ENCODE measurements around the gene DOCK9.

GRCh38 chr13:98942485-98942884 is 35.4 kb downstream of the DOCK9 start:
- TF ChIP-seq CTCF (IDR thresholded peaks at IDR 0.05; ENCODE audit: insufficient read depth, low read depth, low read length) (no peak), EZH2 (IDR thresholded peaks at IDR 0.05; ENCODE audit: insufficient read depth, low read length) (no peak)
